Measurements from ENCODE around the gene NOS2.

DNA sequence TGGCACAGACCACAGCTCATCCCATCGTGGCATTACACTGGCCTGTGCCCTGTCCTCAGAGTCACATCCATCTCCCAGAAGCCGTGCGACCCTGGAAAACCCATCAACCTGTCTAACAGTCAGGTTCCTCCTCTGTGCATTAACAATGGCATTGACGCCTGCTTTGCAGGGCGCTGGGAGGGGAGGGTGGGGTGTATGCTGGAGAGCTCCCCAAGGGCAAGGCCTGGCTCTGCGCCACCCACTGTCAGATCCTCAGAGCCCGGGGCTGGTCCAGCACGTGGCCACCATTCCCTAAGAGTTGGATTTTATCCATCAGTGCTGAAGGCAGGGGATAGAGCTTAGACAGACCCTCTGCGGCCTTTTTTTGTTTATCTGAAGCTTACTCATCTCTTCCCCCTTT lies 28.7 kb downstream of the NOS2 start:
- TF ChIP-seq ATF1 (CRISPR knock-in tag; IDR thresholded peaks at IDR 0.05) (no peak), TEAD4 (CRISPR knock-in tag; IDR thresholded peaks at IDR 0.05) (no peak), ZNF263 (CRISPR knock-in tag; IDR thresholded peaks at IDR 0.05; ENCODE audit: low read depth) (no peak), NFYB (CRISPR knock-in tag; conservative IDR thresholded peaks at IDR 0.05; ENCODE audit: low read depth) (no peak)
- TF ChIP-seq, protein P1, sequence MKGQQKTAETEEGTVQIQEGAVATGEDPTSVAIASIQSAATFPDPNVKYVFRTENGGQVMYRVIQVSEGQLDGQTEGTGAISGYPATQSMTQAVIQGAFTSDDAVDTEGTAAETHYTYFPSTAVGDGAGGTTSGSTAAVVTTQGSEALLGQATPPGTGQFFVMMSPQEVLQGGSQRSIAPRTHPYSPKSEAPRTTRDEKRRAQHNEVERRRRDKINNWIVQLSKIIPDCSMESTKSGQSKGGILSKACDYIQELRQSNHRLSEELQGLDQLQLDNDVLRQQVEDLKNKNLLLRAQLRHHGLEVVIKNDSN (CRISPR knock-in tag; IDR thresholded peaks at IDR 0.05): no peak
- TF ChIP-seq, protein P2, sequence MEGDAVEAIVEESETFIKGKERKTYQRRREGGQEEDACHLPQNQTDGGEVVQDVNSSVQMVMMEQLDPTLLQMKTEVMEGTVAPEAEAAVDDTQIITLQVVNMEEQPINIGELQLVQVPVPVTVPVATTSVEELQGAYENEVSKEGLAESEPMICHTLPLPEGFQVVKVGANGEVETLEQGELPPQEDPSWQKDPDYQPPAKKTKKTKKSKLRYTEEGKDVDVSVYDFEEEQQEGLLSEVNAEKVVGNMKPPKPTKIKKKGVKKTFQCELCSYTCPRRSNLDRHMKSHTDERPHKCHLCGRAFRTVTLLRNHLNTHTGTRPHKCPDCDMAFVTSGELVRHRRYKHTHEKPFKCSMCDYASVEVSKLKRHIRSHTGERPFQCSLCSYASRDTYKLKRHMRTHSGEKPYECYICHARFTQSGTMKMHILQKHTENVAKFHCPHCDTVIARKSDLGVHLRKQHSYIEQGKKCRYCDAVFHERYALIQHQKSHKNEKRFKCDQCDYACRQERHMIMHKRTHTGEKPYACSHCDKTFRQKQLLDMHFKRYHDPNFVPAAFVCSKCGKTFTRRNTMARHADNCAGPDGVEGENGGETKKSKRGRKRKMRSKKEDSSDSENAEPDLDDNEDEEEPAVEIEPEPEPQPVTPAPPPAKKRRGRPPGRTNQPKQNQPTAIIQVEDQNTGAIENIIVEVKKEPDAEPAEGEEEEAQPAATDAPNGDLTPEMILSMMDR (IDR thresholded peaks at IDR 0.05): no peak
- TF ChIP-seq, protein P3, sequence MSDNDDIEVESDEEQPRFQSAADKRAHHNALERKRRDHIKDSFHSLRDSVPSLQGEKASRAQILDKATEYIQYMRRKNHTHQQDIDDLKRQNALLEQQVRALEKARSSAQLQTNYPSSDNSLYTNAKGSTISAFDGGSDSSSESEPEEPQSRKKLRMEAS (CRISPR knock-in tag; IDR thresholded peaks at IDR 0.05): no peak
- TF ChIP-seq, protein P4, sequence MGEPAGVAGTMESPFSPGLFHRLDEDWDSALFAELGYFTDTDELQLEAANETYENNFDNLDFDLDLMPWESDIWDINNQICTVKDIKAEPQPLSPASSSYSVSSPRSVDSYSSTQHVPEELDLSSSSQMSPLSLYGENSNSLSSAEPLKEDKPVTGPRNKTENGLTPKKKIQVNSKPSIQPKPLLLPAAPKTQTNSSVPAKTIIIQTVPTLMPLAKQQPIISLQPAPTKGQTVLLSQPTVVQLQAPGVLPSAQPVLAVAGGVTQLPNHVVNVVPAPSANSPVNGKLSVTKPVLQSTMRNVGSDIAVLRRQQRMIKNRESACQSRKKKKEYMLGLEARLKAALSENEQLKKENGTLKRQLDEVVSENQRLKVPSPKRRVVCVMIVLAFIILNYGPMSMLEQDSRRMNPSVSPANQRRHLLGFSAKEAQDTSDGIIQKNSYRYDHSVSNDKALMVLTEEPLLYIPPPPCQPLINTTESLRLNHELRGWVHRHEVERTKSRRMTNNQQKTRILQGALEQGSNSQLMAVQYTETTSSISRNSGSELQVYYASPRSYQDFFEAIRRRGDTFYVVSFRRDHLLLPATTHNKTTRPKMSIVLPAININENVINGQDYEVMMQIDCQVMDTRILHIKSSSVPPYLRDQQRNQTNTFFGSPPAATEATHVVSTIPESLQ (CRISPR knock-in tag; IDR thresholded peaks at IDR 0.05): no peak
- TF ChIP-seq, protein P5, sequence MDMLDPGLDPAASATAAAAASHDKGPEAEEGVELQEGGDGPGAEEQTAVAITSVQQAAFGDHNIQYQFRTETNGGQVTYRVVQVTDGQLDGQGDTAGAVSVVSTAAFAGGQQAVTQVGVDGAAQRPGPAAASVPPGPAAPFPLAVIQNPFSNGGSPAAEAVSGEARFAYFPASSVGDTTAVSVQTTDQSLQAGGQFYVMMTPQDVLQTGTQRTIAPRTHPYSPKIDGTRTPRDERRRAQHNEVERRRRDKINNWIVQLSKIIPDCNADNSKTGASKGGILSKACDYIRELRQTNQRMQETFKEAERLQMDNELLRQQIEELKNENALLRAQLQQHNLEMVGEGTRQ (CRISPR knock-in tag; IDR thresholded peaks at IDR 0.05): no peak

Measured in WTC11 (cell line).